Measurements from ENCODE around the gene ZBTB47. TPM values are rescaled to one million over a fixed set of nuclear protein-coding genes. Genes with fewer than 3 reads are reported as not detected.

ZBTB47 gene
- total RNA-seq, 1 donor from 2014 or later: 2.0 TPM

- intact Hi-C loops (cut with micrococcal nuclease): no loop called here
Measured at GRCh38 chr3:42663581-42664437, 10.3 kb downstream of the ZBTB47 start.

DNA sequence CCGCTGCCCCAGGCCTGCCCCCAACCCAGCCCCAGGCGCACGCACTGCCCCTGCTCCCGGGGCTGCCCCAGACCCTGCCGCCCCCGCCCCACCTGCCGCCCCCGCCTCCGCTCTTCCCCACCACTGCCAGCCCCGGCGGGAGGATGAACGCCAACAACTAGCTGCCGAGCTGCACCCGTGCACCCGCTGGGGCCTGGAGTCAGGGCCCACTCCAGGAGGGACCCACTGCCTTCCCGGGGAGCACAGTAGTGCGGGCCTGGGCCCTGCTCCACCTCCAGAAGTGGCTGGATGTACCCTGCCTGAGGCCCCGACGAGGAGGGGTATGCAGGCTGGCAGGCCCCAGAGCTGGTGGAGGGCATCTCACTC, 10.9 kb downstream of the ZBTB47 start:
- intact Hi-C loops (cut with micrococcal nuclease): no loop called here

DNA sequence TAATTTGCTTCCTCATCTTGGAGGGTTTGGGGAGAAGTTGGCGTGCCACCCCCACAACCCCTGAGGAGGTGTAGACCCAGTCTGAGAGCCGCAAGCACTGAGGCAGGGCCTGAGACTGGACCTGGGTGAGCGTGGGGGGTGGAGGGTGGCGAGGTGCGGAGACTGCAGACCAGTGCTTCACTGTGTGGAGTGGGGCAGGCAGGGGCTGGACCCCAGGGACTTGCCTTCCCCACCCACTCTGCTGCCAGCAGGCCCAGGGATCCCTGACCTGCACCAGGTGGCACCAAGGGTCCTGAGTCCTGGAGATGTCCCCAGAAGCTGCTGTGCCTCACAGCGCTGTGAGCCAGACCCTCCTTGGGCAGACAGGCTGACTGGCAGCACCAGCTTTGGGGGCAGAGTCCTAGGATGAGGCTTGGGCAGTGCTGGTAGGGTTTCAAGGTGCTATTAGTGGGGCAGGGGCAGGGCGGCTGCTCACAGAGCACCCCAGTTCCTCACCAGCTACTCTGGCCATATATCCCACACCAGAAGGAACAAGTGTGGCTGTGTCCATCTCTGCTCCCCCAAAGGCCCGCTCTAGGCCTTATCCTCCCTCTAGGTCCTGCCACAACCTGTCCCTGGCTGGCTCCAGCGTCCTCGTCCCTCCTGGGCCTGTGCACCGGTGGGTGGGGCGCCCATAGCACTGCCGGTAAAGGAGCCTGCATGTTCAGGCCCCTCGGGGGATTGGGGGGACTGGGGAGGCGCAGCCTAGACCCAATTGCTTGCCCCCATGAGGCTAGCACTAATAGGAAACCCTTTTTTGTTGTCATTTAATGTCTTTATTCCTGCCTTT, 11.8 kb downstream of the ZBTB47 start:
- intact Hi-C loops (cut with micrococcal nuclease): no loop called here

- intact Hi-C loops (cut with micrococcal nuclease): no loop called here
Measured at GRCh38 chr3:42666022-42666421, 12.5 kb downstream of the ZBTB47 start.

DNA sequence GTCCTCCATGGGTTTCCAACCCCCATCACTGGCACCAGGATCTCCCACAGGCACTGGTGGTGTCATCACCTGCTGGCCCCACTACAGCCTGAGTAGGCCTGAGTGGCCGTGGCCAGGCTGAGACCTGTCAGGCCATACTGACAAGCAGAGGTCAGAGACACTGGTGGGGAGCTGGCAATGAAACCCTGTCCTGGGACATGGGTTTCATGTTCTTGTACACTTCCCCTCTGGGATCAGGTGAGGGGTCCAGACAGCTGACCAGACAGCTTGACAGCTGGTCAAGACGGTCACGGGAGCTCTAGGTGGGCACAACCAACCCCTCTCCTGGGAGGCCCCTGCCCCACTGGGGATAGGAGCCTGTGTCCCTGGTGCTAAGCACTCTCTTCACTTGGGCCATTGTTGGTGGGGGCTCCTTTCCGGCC, 13.1 kb downstream of the ZBTB47 start:
- intact Hi-C loops (cut with micrococcal nuclease): no loop called here

DNA sequence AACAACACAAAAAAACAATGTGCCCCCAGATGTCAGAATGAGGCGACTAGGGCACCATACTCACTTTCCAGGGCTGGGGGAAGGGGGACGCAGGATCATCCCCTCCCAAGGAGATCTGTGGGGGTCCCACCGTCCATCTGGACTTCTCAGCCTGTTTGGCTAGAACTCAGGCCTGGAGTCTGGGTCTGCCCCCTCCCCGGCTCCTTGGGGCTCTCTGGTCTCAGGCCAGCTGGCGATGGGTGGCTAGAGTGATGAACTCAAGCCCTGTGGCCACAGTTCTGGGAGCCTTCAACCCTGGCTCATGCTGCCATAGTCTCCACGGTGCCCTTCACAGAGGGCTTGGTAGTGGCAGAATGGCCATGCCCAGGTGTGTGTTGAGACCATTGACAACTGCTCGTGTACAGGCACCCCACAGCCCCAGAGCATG, 13.6 kb downstream of the ZBTB47 start:
- intact Hi-C loops (cut with micrococcal nuclease): no loop called here

- intact Hi-C loops (cut with micrococcal nuclease): no loop called here
Measured at GRCh38 chr3:42667523-42668412, 14.3 kb downstream of the ZBTB47 start.

- intact Hi-C loops (cut with micrococcal nuclease): no loop called here
Measured at GRCh38 chr3:42668413-42668760, 14.9 kb downstream of the ZBTB47 start.

- intact Hi-C loops (cut with micrococcal nuclease): no loop called here
Measured at GRCh38 chr3:42668793-42669217, 15.3 kb downstream of the ZBTB47 start.

GRCh38 chr3:42670051-42670576, 16.6 kb downstream of the ZBTB47 start:
- intact Hi-C loops (cut with micrococcal nuclease): no loop called here

DNA sequence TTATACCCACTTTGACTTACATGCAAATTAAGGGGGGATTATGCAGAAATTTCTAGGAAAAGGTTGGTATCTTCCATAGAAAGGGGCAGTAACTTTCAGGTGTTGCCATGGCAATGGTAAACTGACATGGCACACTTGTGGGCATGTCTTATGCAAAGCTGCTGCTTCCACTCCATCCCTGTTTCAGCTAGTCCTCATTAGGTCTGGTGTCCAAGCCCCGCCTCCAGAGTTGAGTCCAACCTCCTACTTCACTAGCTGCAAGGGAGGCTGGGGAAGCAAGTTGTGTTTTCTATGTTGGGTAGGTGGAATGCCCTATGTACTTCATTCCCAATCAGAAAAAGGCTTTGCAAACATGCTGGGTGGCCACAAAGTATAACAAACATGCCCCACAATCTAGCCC, 17.2 kb downstream of the ZBTB47 start:
- intact Hi-C loops (cut with micrococcal nuclease): no loop called here

GRCh38 chr3:42672515-42672914, 19.0 kb downstream of the ZBTB47 start:
- intact Hi-C loops (cut with micrococcal nuclease): no loop called here

DNA sequence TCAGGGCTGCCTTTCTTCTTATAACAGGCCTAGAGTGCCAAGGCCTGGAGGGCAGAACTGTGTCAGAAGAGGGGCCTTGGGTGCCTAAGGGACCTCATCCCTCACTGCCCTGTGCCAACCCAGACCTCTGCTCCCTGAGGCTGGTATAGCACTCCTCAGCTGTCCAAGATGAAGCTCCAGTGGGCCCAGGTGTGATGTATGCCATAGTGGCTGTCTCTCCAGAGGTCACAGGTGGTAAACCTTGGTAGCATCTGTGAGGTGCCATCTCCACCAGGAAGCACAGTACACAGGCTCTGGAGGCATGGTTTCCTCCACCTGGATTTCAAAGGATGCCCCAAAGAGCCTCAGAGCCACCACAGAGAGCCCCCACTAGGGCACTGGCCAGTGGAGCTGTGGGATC, 19.6 kb downstream of the ZBTB47 start:
- intact Hi-C loops (cut with micrococcal nuclease): no loop called here

- intact Hi-C loops (cut with micrococcal nuclease): no loop called here
Measured at GRCh38 chr3:42674146-42674545, 20.6 kb downstream of the ZBTB47 start.

- intact Hi-C loops (cut with micrococcal nuclease): no loop called here
Measured at GRCh38 chr3:42675909-42676308, 22.4 kb downstream of the ZBTB47 start.

GRCh38 chr3:42678447-42678846, 24.9 kb downstream of the ZBTB47 start:
- intact Hi-C loops (cut with micrococcal nuclease): no loop called here

- intact Hi-C loops (cut with micrococcal nuclease): no loop called here
Measured at GRCh38 chr3:42680271-42680670, 26.8 kb downstream of the ZBTB47 start.

- intact Hi-C loops (cut with micrococcal nuclease): no loop called here
Measured at GRCh38 chr3:42680806-42681205, 27.3 kb downstream of the ZBTB47 start.

DNA sequence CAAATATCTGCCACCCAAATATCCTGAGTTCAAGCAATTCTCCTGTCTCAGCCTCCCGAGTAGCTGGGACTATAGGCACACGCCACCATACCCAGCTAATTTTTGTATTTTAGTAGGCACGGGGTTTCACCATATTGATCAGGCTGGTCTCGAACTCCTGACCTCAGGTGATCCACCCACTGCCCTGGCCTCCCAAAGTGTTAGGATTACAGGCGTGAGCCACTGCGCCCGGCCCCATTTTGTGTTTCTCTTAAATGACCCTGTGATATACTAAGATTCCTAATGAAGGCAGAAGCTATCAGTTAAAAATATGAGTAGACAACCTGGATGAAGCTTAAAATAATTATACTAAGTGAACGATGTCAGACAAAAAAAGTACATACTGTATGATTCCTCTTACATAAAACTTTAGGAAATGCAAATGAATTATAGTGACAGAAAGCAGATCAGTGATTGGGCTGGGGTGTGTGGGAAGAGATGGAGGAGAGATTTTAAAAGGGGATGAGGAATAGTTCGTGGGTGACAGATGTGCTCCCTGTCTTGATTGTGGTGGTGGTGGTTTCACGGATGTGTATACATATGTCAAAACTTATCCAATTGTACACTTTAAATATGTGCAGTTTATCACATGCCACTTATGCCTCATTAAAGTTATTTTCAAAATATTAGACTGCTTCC, 28.0 kb downstream of the ZBTB47 start:
- intact Hi-C loops (cut with micrococcal nuclease): no loop called here

DNA sequence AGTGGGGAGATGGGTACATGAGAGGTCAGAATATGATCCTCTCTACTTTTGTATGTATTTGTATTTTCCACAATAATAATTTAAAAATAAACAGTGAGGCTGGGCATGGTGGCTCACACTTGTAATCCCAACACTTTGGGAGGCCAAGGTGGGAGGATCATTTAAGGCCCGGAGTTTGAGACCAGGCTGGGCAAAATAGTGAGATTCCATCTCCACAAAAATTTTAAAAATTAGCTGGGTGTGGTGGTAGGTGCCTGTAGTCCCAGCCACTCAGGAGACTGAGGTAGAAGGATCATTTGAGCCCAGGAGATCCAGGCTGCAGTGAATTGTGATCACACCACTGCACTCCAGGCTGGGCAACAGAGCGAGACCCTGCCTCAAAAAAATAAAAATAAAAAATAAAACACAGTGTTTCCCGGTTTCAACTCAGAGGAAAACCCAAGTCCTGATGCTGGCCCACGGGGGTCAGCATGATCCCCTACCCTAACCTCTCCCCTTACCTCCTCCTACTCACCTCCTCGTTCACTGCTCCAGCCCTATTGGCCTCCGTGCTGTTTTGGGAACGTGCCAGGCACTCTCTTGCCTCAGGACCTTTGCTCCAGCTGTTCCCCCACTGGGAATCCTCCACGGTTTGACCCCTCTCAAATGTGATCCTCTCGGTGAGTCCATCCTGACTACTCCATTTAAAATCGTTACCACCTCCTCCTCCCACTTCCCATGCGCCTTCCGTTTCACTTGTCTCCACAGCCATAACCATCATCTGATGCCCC, 29.0 kb downstream of the ZBTB47 start:
- intact Hi-C loops (cut with micrococcal nuclease): no loop called here

All from T-helper 1 cell treated with Interleukin-12 subunit alpha and Interleukin-12 subunit beta and Interleukin-4 antibody, amounts not matched to agents 30 ng/mL and 1 ng/mL, for 36 hours (primary cell).